Kidney (tissue), 14 donors: Measurements from ENCODE around the gene TF. TPM values are rescaled to one million over a fixed set of nuclear protein-coding genes. Genes with fewer than 3 reads are reported as not detected.
"Not testable (repeated sequence)": the region's sequence is repeated elsewhere in the genome, so short reads cannot be mapped to it uniquely, and the experiment has no call there.

Experiments used
- DNase-seq, 5 donors: peaks; one replicate each; pipeline ENCODE4 v3.0.0-alpha.2; 2013 to 2020
- FAIRE-seq: peaks from 2 replicates; lab custom pipeline; 2012; peaks lifted over from hg19 to GRCh38; lab: Jason Lieb, UNC
- H3K27ac ChIP-seq, 2 donors: one replicate each; pipeline ENCODE4 v1.7.0; 2013; ENCODE audit warnings: low read depth in 2 of 2, low read length in 2 of 2, inconsistent platforms in 1 of 2
- H3K27me3 ChIP-seq: one replicate; pipeline ENCODE4 v1.7.1; 2013; ENCODE audit warnings: low read length, inconsistent platforms; ENCODE audit not compliant: control insufficient read depth, insufficient read depth
- H3K36me3 ChIP-seq, 3 donors: one replicate each; pipeline versions ENCODE4 v1.7.0 to v1.7.1; 2013; ENCODE audit warnings: low read length in 3 of 3, control low read depth in 1 of 3, inconsistent platforms in 1 of 3; ENCODE audit not compliant: insufficient read depth in 3 of 3, control insufficient read depth in 2 of 3
- H3K4me1 ChIP-seq, 3 donors: one replicate each; pipeline versions ENCODE4 v1.7.0 to v1.7.1; 2013; ENCODE audit warnings: low read length in 3 of 3, inconsistent platforms in 1 of 3, low read depth in 1 of 3; ENCODE audit not compliant: control insufficient read depth in 2 of 3, insufficient read depth in 2 of 3
- H3K4me3 ChIP-seq, 3 donors: one replicate each; pipeline versions ENCODE4 v1.7.0 to v1.8.1; 2013; ENCODE audit warnings: low read length in 3 of 3, control low read depth in 1 of 3, inconsistent platforms in 1 of 3
- H3K9ac ChIP-seq, 3 donors: one replicate each; pipeline versions ENCODE4 v1.7.0 to v1.7.1; 2013; ENCODE audit warnings: low read length in 3 of 3, control low read depth in 1 of 3, inconsistent platforms in 1 of 3
- H3K9me3 ChIP-seq, 3 donors: one replicate each; pipeline versions ENCODE4 v1.7.0 to v1.7.1; 2013; ENCODE audit warnings: low read length in 3 of 3, control low read depth in 1 of 3, inconsistent platforms in 1 of 3; ENCODE audit not compliant: control insufficient read depth in 2 of 3, insufficient read depth in 1 of 3
- CTCF ChIP-seq: IDR thresholded peaks from 3 replicates; pipeline ENCODE4 v1.5.1; 2012; ENCODE audit warnings: mild to moderate bottlenecking, moderate library complexity, borderline replicate concordance; ENCODE audit not compliant: insufficient read depth; ENCODE audit errors: extremely low read depth
- intact Hi-C: fragments of 100-400 bp; cut with DNase I; formaldehyde crosslinking; loops from one replicate; pipeline ENCODE4 v1.11.1; 2022
- polyA plus RNA-seq: library from polyadenylated mRNA; stranded (reverse); fragments of 350-450 nt; fragmentation: Illumina TruSeq; extraction: RNeasy Lipid Tissue Mini Kit (QIAGEN cat#74804); gene quantifications from one replicate; pipeline ENCODE4 v1.2.3, GENCODE V29; 2014; ENCODE audit warnings: low read depth, low replicate concordance; ENCODE audit not compliant: insufficient read depth
- total RNA-seq: library from RNA; stranded (reverse); fragmentation: NEBNext Ultra II Directional; extraction: Animal tissue kit (Norgen Biotek cat#: 25700); gene quantifications from one replicate; pipeline ENCODE4 v1.2.1, GENCODE V29; 2021
- donor health status: control.
- donor health status: control.
- donor health status: control.
- donor health status: control.
- donor health status: control.
- donor health status: DM: yes; HTN: yes; CAD: no.
- donor health status: Normal renal cell carcinoma (clear cell type).

TF gene
- total and polyA plus RNA-seq, 2 donors from 2014 or later, result 0.88 to 1.4 TPM

GRCh38 chr3:133777807-133778568 lies 31.8 kb downstream of the TF start:
- Histone ChIP-seq H3K4me1 (no peaks in the 10 kb centered on the region), H3K9ac (no peak overlapping the region), H3K4me3 (no peak overlapping the region), H3K9me3 (no peaks in the 10 kb centered on the region), H3K27ac (no peak overlapping the region), H3K36me3 (no peaks in the 10 kb centered on the region), H3K27me3 (no peaks in the 10 kb centered on the region)
- DNase-seq (no peak), FAIRE-seq (no peak)
- no peak for TF ChIP-seq CTCF
- intact Hi-C loops, result no loop called here

DNA sequence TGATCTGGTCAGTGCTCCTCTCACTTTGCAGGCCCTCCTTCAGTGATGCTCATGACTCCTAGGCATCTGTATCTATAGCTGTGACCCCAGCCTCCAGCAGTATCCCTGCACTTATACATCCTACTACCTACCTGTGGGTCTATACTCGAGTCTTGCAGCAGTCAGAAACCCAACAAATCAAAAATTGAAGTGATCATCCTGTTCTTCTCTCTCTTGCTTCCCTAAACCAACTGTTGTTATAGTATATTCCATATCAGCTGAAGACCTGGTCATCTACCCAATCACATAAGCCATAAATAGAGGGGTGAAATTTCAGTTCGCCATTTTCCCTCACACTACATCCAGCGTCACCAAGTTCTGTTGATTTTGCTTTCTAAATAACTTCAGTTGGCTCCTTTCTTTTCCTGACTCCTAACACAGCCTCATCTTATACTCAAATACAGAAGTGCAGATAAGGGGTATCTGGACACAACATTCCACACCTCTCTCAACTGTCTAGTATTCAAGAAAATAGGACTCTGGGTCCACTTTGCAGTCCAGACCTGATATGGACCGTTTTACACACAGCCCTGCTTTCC lies 33.5 kb downstream of the TF start:
- intact Hi-C loops, result no loop called here
- no peak overlapping the region for H3K27ac ChIP-seq
- FAIRE-seq, result no peak
- H3K9me3 ChIP-seq, result no peaks in the 10 kb centered on the region
- H3K4me1 ChIP-seq, result no peaks in the 10 kb centered on the region
- H3K4me3 ChIP-seq, result no peak overlapping the region
- no peak for TF ChIP-seq CTCF
- H3K36me3 ChIP-seq, result no peaks in the 10 kb centered on the region
- DNase-seq, result no peak
- peaks cover 2% of the 10 kb centered on the region for H3K27me3 ChIP-seq
- H3K9ac ChIP-seq, result no peak overlapping the region

- H3K9me3 ChIP-seq, H3K4me1 ChIP-seq, H3K27ac ChIP-seq, FAIRE-seq, H3K9ac ChIP-seq, intact Hi-C loops, H3K36me3 ChIP-seq, DNase-seq, H3K4me3 ChIP-seq, H3K27me3 ChIP-seq: not testable (repeated sequence)
These were observed 34.6 kb downstream of the TF start for GRCh38 chr3:133780756-133781155.

GRCh38 chr3:133781570-133781969 lies 35.4 kb downstream of the TF start:
- Histone ChIP-seq H3K27ac (no peak overlapping the region), H3K27me3 (peaks cover 2% of the 10 kb centered on the region), H3K36me3 (no peaks in the 10 kb centered on the region), H3K4me1 (no peaks in the 10 kb centered on the region), H3K4me3 (no peak overlapping the region), H3K9ac (no peak overlapping the region), H3K9me3 (no peaks in the 10 kb centered on the region)
- FAIRE-seq (no peak), DNase-seq (no peak)
- intact Hi-C loops, result no loop called here
- no peak for TF ChIP-seq CTCF
